Ishikawa (cell line): Measurements from ENCODE around the gene CFAP92.

Source experiments
- CEBPB ChIP-seq: IDR thresholded peaks from 2 replicates; pipeline ENCODE4 v1.6.1; 2012
- CREB1 ChIP-seq: IDR thresholded peaks from 2 replicates; pipeline ENCODE4 v1.6.1; 2012; ENCODE audit warnings: low read depth
- EGR1 ChIP-seq: IDR thresholded peaks from 2 replicates; pipeline ENCODE4 v1.6.1; 2012
- EP300 ChIP-seq: IDR thresholded peaks from 2 replicates; pipeline ENCODE4 v1.6.1; 2012; ENCODE audit warnings: borderline replicate concordance
- FOXM1 ChIP-seq: IDR thresholded peaks from 2 replicates; pipeline ENCODE4 v1.6.1; 2012; ENCODE audit warnings: low read depth, borderline replicate concordance
- MAX ChIP-seq: IDR thresholded peaks from 2 replicates; pipeline ENCODE4 v1.6.1; 2012
- NFIC ChIP-seq: IDR thresholded peaks from 2 replicates; pipeline ENCODE4 v1.6.1; 2012
- RAD21 ChIP-seq: IDR thresholded peaks from 2 replicates; pipeline ENCODE4 v1.6.1; 2012; ENCODE audit warnings: low read depth
- TAF1 ChIP-seq: IDR thresholded peaks from 2 replicates; pipeline ENCODE4 v1.6.1; 2012; ENCODE audit warnings: low read depth, mild to moderate bottlenecking
- TCF12 ChIP-seq: IDR thresholded peaks from 2 replicates; pipeline ENCODE4 v1.6.1; 2012; ENCODE audit warnings: low read depth
- TEAD4 ChIP-seq: IDR thresholded peaks from 2 replicates; pipeline ENCODE4 v1.6.1; 2012
- USF1 ChIP-seq: IDR thresholded peaks from 2 replicates; pipeline ENCODE4 v1.6.1; 2012
- YY1 ChIP-seq: IDR thresholded peaks from 2 replicates; pipeline ENCODE4 v1.6.1; 2012; ENCODE audit warnings: low read depth
- ZBTB7A ChIP-seq: IDR thresholded peaks from 2 replicates; pipeline ENCODE4 v1.6.1; 2012; ENCODE audit warnings: low read depth
- TF ChIP-seq, protein P1 (sequence below): IDR thresholded peaks from 2 replicates; pipeline ENCODE4 v1.6.1; 2012; ENCODE audit warnings: low read depth, mild to moderate bottlenecking

The CFAP92 gene

GRCh38 chr3:128914966-128915645, 78.8 kb downstream of the CFAP92 start:
- TF ChIP-seq NFIC (no peak), TAF1 (no peak), YY1 (no peak), ZBTB7A (no peak), CREB1 (no peak), MAX (no peak), TEAD4 (no peak), FOXM1 (no peak), EP300 (no peak)
- TF ChIP-seq, protein P1, sequence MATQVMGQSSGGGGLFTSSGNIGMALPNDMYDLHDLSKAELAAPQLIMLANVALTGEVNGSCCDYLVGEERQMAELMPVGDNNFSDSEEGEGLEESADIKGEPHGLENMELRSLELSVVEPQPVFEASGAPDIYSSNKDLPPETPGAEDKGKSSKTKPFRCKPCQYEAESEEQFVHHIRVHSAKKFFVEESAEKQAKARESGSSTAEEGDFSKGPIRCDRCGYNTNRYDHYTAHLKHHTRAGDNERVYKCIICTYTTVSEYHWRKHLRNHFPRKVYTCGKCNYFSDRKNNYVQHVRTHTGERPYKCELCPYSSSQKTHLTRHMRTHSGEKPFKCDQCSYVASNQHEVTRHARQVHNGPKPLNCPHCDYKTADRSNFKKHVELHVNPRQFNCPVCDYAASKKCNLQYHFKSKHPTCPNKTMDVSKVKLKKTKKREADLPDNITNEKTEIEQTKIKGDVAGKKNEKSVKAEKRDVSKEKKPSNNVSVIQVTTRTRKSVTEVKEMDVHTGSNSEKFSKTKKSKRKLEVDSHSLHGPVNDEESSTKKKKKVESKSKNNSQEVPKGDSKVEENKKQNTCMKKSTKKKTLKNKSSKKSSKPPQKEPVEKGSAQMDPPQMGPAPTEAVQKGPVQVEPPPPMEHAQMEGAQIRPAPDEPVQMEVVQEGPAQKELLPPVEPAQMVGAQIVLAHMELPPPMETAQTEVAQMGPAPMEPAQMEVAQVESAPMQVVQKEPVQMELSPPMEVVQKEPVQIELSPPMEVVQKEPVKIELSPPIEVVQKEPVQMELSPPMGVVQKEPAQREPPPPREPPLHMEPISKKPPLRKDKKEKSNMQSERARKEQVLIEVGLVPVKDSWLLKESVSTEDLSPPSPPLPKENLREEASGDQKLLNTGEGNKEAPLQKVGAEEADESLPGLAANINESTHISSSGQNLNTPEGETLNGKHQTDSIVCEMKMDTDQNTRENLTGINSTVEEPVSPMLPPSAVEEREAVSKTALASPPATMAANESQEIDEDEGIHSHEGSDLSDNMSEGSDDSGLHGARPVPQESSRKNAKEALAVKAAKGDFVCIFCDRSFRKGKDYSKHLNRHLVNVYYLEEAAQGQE: no peak

- no peak for TF ChIP-seq EP300
- TF ChIP-seq TAF1: no peak
- no peak for TF ChIP-seq RAD21
These were observed 82.0 kb downstream of the CFAP92 start for GRCh38 chr3:128911911-128912310.

GRCh38 chr3:128910006-128910405, 83.9 kb downstream of the CFAP92 start:
- TF ChIP-seq ZBTB7A (no peak), TEAD4 (no peak), NFIC (no peak), CREB1 (no peak), YY1 (no peak), CEBPB (no peak), TAF1 (no peak), MAX (no peak), FOXM1 (no peak), USF1 (no peak)

DNA sequence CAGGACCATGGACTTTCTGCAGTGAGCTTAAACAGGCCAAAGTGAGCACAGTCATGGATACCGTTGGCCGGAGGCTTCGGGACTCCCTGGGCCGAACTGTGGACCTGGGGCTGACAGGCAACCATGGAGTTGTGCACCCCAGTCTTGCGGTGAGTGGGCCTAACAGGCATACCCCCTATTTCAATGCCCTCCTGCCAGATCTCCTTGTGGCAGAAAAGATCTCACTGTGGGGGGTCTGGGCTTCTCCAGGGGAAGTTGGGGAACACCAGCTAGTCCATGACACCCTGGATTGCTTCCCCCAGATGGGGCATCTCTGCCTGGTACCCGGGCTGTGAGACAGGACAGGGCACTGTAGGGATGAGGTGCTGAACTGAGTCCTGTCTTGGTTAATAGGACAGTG, 84.9 kb downstream of the CFAP92 start:
- TF ChIP-seq EGR1 (no peak), YY1 (no peak), NFIC (no peak), TEAD4 (no peak), CEBPB (no peak), CREB1 (no peak), MAX (no peak), TAF1 (no peak), ZBTB7A (no peak)
- TF ChIP-seq, protein P1: no peak

- TF ChIP-seq NFIC: no peak
- TF ChIP-seq CREB1: no peak
- no peak for TF ChIP-seq EGR1
- no peak for TF ChIP-seq YY1
- no peak for TF ChIP-seq USF1
- no peak for TF ChIP-seq RAD21
- no peak for TF ChIP-seq TAF1
- no peak for TF ChIP-seq TEAD4
- no peak for TF ChIP-seq MAX
- TF ChIP-seq, protein P1: no peak
- no peak for TF ChIP-seq EP300
- TF ChIP-seq ZBTB7A: no peak
- no peak for TF ChIP-seq TCF12
- TF ChIP-seq FOXM1: no peak
These were observed 86.0 kb downstream of the CFAP92 start for GRCh38 chr3:128907706-128908445.
